Memory B cell (primary cell): ENCODE data around the gene MIOX.
A peak's percentile ranks its signal among the peaks of the same experiment; 100 is the strongest.

Source experiments
- ATAC-seq: fragments of 150-1000 bp; cut with Tn5 transposase; 2 replicates; pipeline ENCODE4 v1.10.0; 2021; ENCODE audit warnings: low read depth, mild to moderate bottlenecking, moderate library complexity
- DNase-seq, 2 donors: peaks; one replicate each; pipeline ENCODE4 v3.0.0; 2022; ENCODE audit warnings: low spot score in 2 of 2
- H3K27ac Mint-ChIP-seq: one replicate; pipeline ENCODE4 v1.8.0; 2022; ENCODE audit warnings: mild to moderate bottlenecking, moderate library complexity, mixed read lengths
- H3K27me3 Mint-ChIP-seq: one replicate; pipeline ENCODE4 v1.8.0; 2022; ENCODE audit warnings: mixed read lengths
- H3K36me3 Mint-ChIP-seq: one replicate; pipeline ENCODE4 v1.8.0; 2022; ENCODE audit warnings: mild to moderate bottlenecking, mixed read lengths
- H3K4me1 Mint-ChIP-seq: one replicate; pipeline ENCODE4 v1.8.0; 2022; ENCODE audit warnings: mixed read lengths
- H3K4me3 Mint-ChIP-seq: one replicate; pipeline ENCODE4 v1.8.0; 2022; ENCODE audit warnings: mild to moderate bottlenecking, moderate library complexity, mixed read lengths
- H3K9me3 Mint-ChIP-seq: one replicate; pipeline ENCODE4 v1.8.0; 2022; ENCODE audit warnings: mixed read lengths

The MIOX gene

DNA sequence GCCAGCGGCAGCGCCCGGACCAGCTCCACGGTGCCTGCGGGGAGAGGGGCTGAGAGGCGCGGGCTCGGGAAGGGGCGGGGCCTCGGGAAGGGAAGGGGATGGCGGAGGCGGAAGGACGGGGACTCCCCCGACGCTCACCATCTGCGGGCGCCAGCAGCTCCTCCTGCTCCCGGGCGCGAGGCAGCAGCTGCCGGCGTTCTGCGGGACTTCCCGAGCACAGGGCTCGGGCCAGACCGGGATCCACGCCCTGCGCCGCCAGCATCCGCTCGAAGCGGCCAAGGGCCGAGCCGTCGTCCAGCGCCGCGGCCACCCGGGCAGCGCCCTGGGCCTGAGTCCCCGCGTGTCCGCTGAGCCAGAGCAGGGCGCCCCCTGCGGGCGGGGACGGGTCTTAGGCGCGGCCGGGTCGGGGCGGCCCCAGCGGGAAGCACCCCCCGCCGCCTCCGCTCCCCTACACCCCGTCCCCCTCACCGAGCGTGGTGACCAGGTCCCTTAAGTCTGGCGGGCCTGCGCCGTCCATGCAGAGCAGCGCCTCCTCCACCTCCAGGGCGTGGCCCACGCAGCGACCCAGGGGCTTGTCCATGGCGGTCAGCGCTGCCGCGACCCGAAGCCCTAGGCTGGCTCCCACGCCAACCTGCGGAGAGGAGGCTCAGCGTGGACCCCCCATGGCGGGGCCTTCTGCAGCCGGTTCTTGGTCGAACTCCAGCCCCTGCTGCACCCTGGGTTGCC lies 39.6 kb downstream of the MIOX start:
- no peaks in the 10 kb centered on the region for H3K9me3 Mint-ChIP-seq
- ATAC-seq: peak; percentile 26
- H3K4me1 Mint-ChIP-seq: peaks cover 24% of the 10 kb centered on the region
- DNase-seq: peak; percentile 82 to 95
- H3K4me3 Mint-ChIP-seq: peak overlapping the region; percentile 88
- H3K27me3 Mint-ChIP-seq: no peaks in the 10 kb centered on the region
- H3K36me3 Mint-ChIP-seq: peaks cover 3% of the 10 kb centered on the region
- peak overlapping the region; percentile 95 for H3K27ac Mint-ChIP-seq

- Mint-ChIP-seq H3K4me3 (peak overlapping the region; percentile 88), H3K36me3 (peaks cover 1% of the 10 kb centered on the region), H3K27ac (peak overlapping the region; percentile 93), H3K4me1 (peaks cover 24% of the 10 kb centered on the region), H3K9me3 (no peaks in the 10 kb centered on the region), H3K27me3 (no peaks in the 10 kb centered on the region)
- DNase-seq (peak in 1 of 2 donors; percentile 38), ATAC-seq (no peak)
Observed at GRCh38 chr22:50526834-50527801, 40.5 kb downstream of the MIOX start.

DNA sequence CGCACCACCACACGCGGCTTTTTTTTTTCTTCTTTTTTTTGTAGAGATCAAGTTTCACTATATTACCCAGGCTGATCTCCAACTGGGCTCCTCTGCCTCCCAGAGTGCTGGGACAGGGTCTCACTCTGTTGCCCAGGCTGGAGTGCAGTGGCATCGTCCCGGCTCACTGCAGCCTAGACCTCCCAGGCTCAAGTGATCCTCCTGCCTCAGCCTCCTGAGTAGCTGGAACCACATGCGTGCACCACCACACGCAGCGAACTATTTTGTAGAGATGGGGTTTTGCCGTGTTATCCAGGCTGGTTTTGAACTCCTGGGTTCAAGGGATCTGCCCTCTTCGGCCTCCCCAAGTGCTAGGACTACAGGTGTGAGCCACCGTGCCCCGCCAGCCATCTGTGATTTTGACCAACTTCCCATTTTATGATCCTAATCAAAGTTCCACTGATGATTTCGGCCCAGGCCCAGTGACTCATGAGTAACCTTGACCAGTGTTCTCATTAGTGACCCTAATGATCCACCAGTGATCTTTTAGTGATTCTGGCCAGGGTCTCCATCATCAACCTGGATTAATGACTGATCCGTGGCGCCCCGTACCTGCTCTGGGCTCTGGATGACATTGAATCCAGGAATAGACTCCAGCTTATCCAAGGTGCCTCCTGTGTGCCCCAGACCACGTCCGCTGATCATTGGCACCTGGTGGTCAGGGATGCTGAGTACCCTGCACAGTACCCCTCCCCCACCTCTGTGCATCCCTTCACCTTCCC lies 41.4 kb downstream of the MIOX start:
- ATAC-seq (no peak), DNase-seq (no peak)
- Mint-ChIP-seq H3K4me1 (peaks cover 28% of the 10 kb centered on the region), H3K27ac (peak overlapping the region; percentile 93), H3K9me3 (no peaks in the 10 kb centered on the region), H3K27me3 (no peaks in the 10 kb centered on the region), H3K36me3 (no peaks in the 10 kb centered on the region), H3K4me3 (peak overlapping the region; percentile 88)

DNA sequence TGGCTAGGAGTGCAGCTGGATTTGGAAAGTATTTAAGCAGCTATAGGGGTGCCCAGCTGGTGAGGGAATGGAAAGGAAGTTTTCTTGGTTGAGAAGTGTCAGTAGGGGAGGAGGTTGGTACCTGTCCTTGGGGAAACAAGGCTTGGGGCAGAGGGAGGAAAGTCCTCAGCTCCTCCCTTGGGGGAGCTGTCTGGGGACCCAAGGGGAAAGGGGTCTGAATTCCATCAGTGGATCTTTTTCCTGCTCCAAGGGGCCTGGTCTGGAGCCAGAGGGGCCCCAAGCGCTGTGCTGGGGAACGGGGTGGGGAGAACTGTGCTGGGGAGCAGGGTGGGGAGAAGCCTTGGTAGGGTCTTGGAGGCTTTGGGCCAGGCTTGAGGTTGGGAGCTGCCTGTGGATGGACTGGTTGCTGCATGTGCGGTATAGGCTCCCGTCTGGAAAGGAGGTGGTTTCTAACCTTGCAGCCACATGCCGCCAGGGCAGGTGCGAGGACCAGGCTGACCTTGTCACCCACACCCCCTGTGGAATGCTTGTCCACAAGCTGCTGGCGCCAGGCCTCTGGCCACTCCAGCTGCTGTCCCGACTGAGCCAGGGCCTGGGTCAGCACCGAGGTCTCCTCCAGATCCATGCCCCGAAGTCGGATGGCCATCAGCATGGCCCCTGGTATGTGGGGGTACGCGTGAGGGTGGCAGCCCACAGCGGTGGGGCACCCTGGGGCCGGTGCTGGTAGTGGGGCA lies 42.2 kb downstream of the MIOX start:
- Mint-ChIP-seq H3K4me1 (peaks cover 33% of the 10 kb centered on the region), H3K9me3 (no peaks in the 10 kb centered on the region), H3K36me3 (no peaks in the 10 kb centered on the region), H3K27me3 (no peaks in the 10 kb centered on the region), H3K4me3 (peak overlapping the region; percentile 56), H3K27ac (peak overlapping the region; percentile 37)
- DNase-seq (no peak), ATAC-seq (no peak)

DNA sequence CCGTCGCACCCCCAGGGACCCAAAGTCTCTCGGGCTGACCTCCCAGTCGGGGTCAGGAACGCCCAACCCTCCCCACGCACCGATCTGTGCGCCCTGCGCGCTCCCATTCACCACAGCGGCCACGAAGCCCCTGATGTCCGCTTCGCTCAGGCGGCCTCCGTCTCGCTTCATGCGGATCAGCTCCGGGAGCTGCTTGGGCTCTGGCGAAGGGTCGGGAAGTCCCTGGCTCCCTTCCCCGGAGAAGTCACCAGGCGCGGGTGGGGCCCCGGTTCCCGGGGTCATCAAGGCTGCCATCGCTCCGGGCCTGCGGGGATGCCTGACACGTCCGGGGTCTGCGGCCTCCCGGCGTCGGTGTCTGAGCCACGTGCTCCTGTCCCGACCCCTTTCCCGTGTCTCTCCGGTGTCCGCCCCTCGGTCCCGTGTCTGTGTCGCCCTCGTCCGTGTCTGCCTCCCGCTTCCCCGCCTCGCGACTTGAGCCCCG lies 42.8 kb downstream of the MIOX start:
- H3K27ac Mint-ChIP-seq: peak overlapping the region; percentile 98
- no peaks in the 10 kb centered on the region for H3K36me3 Mint-ChIP-seq
- no peaks in the 10 kb centered on the region for H3K9me3 Mint-ChIP-seq
- H3K4me3 Mint-ChIP-seq: peak overlapping the region; percentile 89
- H3K27me3 Mint-ChIP-seq: no peaks in the 10 kb centered on the region
- H3K4me1 Mint-ChIP-seq: peaks cover 34% of the 10 kb centered on the region
- DNase-seq (no peak), ATAC-seq (no peak)

DNA sequence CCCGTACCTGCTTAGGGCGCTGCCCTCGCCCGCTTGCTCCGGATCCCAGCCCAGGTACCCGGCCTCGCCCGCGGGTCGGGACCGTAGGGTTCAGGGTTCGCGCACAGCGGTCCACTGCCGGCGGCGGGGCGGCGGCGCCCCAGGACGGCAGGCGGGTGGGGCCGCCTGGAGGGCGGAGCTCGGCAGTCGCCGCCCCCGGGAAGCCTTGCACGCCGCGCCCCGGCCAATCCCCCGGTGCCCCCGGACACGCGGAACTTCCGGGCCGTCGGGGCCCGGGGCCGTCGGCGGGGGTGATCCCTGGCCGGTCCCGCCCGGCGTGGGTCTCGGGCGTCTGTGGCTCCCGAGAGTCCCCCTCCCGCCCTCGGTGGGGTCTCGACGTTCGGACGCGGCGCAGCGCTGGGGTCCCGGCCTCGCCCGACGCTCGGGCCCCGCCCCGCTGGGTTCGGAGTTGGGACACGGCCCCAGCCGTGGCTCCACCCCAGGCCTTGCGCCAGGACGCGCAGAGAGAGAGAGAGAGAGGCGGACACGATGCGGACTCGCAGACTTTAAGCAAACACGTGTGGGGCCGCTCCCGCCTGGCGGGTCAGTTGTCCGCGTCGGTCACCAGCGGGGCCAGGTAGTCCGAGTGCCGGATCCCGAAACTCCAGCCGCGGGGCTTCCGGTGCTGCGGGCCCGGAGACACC lies 43.4 kb downstream of the MIOX start, which contains the start of gene TYMP:
Gene TYMP, minus strand, starts transcription at position 116 of the 683 bp plus-strand sequence. CDS start 303 bp downstream, outside the sequence.
- DNase-seq (peak; percentile 69 to 75), ATAC-seq (peak; percentile 23)
- no peaks in the 10 kb centered on the region for H3K9me3 Mint-ChIP-seq
- H3K27ac Mint-ChIP-seq: peak within 1 kb of the TSS; percentile 98
- H3K36me3 Mint-ChIP-seq: no peaks in the 10 kb centered on the region
- no peaks in the 10 kb centered on the region for H3K27me3 Mint-ChIP-seq
- peak within 1 kb of the TSS; percentile 89 for H3K4me3 Mint-ChIP-seq
- H3K4me1 Mint-ChIP-seq: peaks cover 32% of the 10 kb centered on the region

DNA sequence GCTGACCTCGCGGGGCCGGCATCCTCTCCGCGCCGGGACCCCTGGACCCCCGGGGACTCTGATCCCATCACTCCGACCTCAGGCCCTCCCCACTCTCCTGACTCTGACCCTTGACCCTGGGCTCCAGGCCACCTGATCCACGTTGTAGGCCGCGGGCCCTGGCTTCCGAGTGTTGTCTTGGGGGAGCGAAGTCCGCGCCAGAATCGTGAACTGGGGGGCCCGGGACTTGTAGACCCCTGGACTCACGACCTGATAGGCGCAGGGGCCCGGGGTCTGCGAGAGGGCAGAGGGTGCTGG lies 43.9 kb downstream of the MIOX start:
- Mint-ChIP-seq H3K27ac (peak overlapping the region; percentile 98), H3K36me3 (no peaks in the 10 kb centered on the region), H3K4me1 (peaks cover 35% of the 10 kb centered on the region), H3K27me3 (no peaks in the 10 kb centered on the region), H3K4me3 (peak overlapping the region; percentile 89), H3K9me3 (no peaks in the 10 kb centered on the region)
- ATAC-seq (no peak), DNase-seq (no peak)

DNA sequence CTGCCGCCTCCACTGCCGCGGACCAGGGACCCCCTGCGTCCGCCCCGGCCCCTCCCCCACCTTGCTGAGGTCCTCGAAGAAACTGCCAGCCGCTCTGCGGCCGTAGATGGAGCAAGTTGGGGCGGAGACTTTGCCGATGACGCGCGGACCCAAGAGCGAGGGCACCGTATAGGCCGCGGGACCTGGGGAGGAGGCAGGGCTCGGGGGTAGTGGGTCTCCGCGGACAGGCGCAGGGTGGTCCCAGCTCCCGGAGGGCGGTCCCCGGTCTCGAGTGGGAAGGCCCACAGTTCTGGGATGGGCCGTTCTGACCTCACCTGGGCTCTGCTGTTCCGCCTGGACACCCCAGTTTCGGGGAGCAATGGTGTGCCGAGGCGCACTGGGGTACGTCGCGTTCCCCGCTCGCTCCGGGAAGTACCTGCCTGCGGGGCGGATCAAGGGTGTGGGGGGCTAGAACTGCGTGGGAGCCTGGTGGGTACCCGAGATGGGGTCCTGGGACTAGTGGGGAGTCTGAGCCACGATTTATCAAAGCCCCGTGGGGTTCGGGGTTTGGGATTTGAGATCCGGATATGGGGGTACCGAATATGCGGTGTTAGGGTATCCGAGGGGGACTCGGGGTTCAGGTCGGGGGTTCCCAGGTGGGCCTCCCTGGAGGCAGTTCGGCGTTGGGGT lies 44.4 kb downstream of the MIOX start:
- ATAC-seq: peak; percentile 52
- H3K4me1 Mint-ChIP-seq: peaks cover 35% of the 10 kb centered on the region

GRCh38 chr22:50531546-50531961 lies 44.9 kb downstream of the MIOX start:
- no peaks in the 10 kb centered on the region for H3K36me3 Mint-ChIP-seq
- peak overlapping the region; percentile 89 for H3K4me3 Mint-ChIP-seq
- no peaks in the 10 kb centered on the region for H3K27me3 Mint-ChIP-seq
- ATAC-seq: peak; percentile 54
- no peaks in the 10 kb centered on the region for H3K9me3 Mint-ChIP-seq
- peak overlapping the region; percentile 98 for H3K27ac Mint-ChIP-seq
- peaks cover 35% of the 10 kb centered on the region for H3K4me1 Mint-ChIP-seq
- DNase-seq: peak; percentile 78 to 82

More for the DNA sequence above, 44.4 kb downstream of the MIOX start:
- Mint-ChIP-seq H3K36me3 (no peaks in the 10 kb centered on the region), H3K27me3 (no peaks in the 10 kb centered on the region), H3K9me3 (no peaks in the 10 kb centered on the region), H3K27ac (peak overlapping the region; percentile 98), H3K4me3 (peak overlapping the region; percentile 89)
- peak; percentile 87 to 88 for DNase-seq

GRCh38 chr22:50531962-50532674 lies 45.5 kb downstream of the MIOX start:
- H3K9me3 Mint-ChIP-seq: no peaks in the 10 kb centered on the region
- no peaks in the 10 kb centered on the region for H3K36me3 Mint-ChIP-seq
- H3K27ac Mint-ChIP-seq: peak overlapping the region; percentile 98
- H3K4me3 Mint-ChIP-seq: peak overlapping the region; percentile 89
- no peak for ATAC-seq
- H3K4me1 Mint-ChIP-seq: peaks cover 29% of the 10 kb centered on the region
- DNase-seq: no peak
- no peaks in the 10 kb centered on the region for H3K27me3 Mint-ChIP-seq

DNA sequence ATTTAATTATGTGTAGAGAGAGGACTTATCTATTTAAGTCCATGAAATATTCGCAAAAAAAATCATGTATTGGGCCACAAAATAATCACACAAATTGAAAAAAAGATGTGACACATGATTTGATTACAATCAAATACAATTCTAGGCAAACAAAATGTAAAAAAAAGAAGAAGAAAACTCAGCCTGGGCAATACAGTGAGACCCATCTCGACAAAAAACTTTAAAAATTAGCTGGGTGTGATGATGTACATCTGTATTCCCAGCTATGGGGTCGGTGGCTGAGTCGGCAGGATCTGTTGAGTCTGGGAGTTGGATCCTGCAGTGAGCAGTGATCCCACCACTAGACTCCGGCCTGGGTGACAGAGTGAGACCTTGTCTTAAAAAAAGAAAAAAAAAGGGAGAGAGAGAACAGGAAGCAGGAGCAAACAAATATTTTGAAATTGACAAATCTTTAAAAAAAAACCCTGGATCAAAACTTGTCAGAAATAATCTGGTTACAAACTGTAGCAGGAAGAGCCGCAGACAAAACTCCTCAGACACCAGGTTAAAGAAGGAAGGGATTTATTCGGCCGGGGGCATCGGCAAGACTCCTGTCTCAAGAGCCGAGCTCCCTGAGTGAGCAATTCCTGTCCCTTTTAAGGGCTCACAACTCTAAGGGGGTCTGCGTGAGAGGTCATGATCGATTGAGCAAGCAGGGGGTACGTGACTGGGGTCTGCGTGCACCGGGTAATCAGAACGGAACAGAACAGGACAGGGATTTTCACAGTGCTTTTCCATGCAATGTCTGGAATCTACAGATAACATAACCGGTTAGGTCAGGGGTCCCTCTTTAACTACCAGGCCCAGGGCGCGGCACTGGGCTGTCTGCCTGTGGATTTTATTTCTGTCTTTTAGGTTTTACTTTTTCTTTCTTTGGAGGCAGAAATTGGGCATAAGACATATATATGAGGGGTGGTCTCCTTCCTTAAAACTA lies 46.5 kb downstream of the MIOX start:
- H3K27ac Mint-ChIP-seq: peak overlapping the region; percentile 98
- peak overlapping the region; percentile 71 for H3K4me3 Mint-ChIP-seq
- H3K36me3 Mint-ChIP-seq: peaks cover 2% of the 10 kb centered on the region

More for the DNA sequence above, 46.5 kb downstream of the MIOX start:
- DNase-seq (no peak), ATAC-seq (no peak)
- peaks cover 2% of the 10 kb centered on the region for H3K9me3 Mint-ChIP-seq
- H3K27me3 Mint-ChIP-seq: no peaks in the 10 kb centered on the region
- peaks cover 26% of the 10 kb centered on the region for H3K4me1 Mint-ChIP-seq
